H1 (cell line): ENCODE results near the gene LPAR3.

Experiments used
- BCL11A ChIP-seq, 2 experiments: IDR thresholded peaks; one replicate each; pipeline ENCODE4 v1.6.1; 2011; ENCODE audit warnings: low read depth in 2 of 2, low read length in 2 of 2, mild to moderate bottlenecking in 2 of 2
- CHD2 ChIP-seq: IDR thresholded peaks from 2 replicates; pipeline ENCODE4 v1.6.1; 2012; ENCODE audit warnings: low read length, improper control_type of control experiment
- CREB1 ChIP-seq: IDR thresholded peaks from 2 replicates; pipeline ENCODE4 v1.6.1; 2012; ENCODE audit warnings: inconsistent platforms
- CTCF ChIP-seq, 3 experiments: IDR thresholded peaks; 1 replicate in 2 of 3; 2 replicates in 1 of 3; pipeline versions ENCODE4 v1.5.1 to v1.6.1; 2011; ENCODE audit warnings: low read length in 3 of 3, mild to moderate bottlenecking in 3 of 3, inconsistent platforms in 2 of 3, low read depth in 1 of 3, moderate library complexity in 1 of 3; ENCODE audit not compliant: insufficient read depth in 1 of 3; ENCODE audit errors: control extremely low read depth in 1 of 3
- PHF8 ChIP-seq: fragments of 200-600 bp; sonication (generic); conservative IDR thresholded peaks from 2 replicates; pipeline ENCODE4 v1.7.1; 2012; ENCODE audit warnings: low read depth, mild to moderate bottlenecking, inconsistent platforms, low read length, moderate library complexity
- POLR2AphosphoS5 ChIP-seq: IDR thresholded peaks from 2 replicates; pipeline ENCODE4 v1.6.1; 2011; ENCODE audit warnings: low read depth, low read length

- no peak for TF ChIP-seq PHF8
- TF ChIP-seq CREB1: no peak
- TF ChIP-seq CTCF (IDR thresholded peaks at IDR 0.05; ENCODE audit: control extremely low read depth in 1 of 3, insufficient read depth in 1 of 3, low read depth in 1 of 3, low read length in 3 of 3): no peak
- no peak for TF ChIP-seq CHD2
- TF ChIP-seq BCL11A (IDR thresholded peaks at IDR 0.05; ENCODE audit: low read depth in 2 of 2, low read length in 2 of 2): no peak
- no peak for TF ChIP-seq POLR2AphosphoS5
Measured at GRCh38 chr1:84918726-84919336, 25.8 kb upstream of the LPAR3 start.
